Upper lobe of left lung (tissue), 6 donors: ENCODE results near the gene LCE7A. TPM values are rescaled to one million over a fixed set of nuclear protein-coding genes. Genes with fewer than 3 reads are reported as not detected.

Experiments
- ATAC-seq, 2 donors: fragments of 200-7000 bp; cut with Tn5 transposase; one replicate each; pipeline ENCODE4 v1.9.1; 2022; ENCODE audit warnings: mild to moderate bottlenecking in 2 of 2, moderate library complexity in 2 of 2; ENCODE audit not compliant: low FRiP score in 2 of 2
- DNase-seq, 2 donors: peaks; one replicate each; pipeline ENCODE4 v3.0.0-alpha.2; 2019 to 2020
- H3K27ac ChIP-seq, 4 donors: fragments of 200-600 bp; sonication (generic); one replicate each; pipeline ENCODE4 v1.5.1; 2016 to 2019
- H3K27me3 ChIP-seq, 4 donors: fragments of 200-600 bp; sonication (generic); one replicate each; pipeline ENCODE4 v1.5.1; 2017 to 2019
- H3K36me3 ChIP-seq, 4 donors: fragments of 200-600 bp; sonication (generic); one replicate each; pipeline ENCODE4 v1.5.1; 2016 to 2019
- H3K4me1 ChIP-seq, 4 donors: fragments of 200-600 bp; sonication (generic); one replicate each; pipeline ENCODE4 v1.5.1; 2018 to 2019
- H3K4me3 ChIP-seq, 4 donors: fragments of 200-600 bp; sonication (generic); one replicate each; pipeline ENCODE4 v1.5.1; 2017 to 2019; ENCODE audit warnings: mild to moderate bottlenecking in 2 of 4, moderate library complexity in 1 of 4
- H3K9me3 ChIP-seq, 4 donors: fragments of 200-600 bp; sonication (generic); one replicate each; pipeline ENCODE4 v1.5.1; 2018 to 2019
- EP300 ChIP-seq, 4 donors: sonication (generic); formaldehyde crosslinking; IDR thresholded peaks; one replicate each; pipeline ENCODE4 v1.5.1; 2017; ENCODE audit warnings: antibody characterized with exemption in 4 of 4, control low read depth in 2 of 4
- POLR2A ChIP-seq, 4 donors: fragments of 450-650 bp; IDR thresholded peaks; one replicate each; pipeline ENCODE4 v1.5.1; 2016 to 2017; ENCODE audit warnings: antibody characterized with exemption in 4 of 4, mild to moderate bottlenecking in 2 of 4
- POLR2AphosphoS5 ChIP-seq, 2 donors: sonication (generic); formaldehyde crosslinking; IDR thresholded peaks; one replicate each; pipeline ENCODE4 v1.5.1; 2017; ENCODE audit warnings: antibody characterized with exemption in 2 of 2
- WGBS, 2 donors: methylation state at CpG; one replicate each; pipeline ENCODE4 v1.1.5; 2017 to 2018; 5-methylcytosine and 5-hydroxymethylcytosine counted together
- total RNA-seq, 6 donors: library from RNA; depleted of rRNA in 4 of 6; stranded (reverse); fragments of >200 nt in 4 of 6; gene quantifications; one replicate each; pipeline versions ENCODE4 v1.1.0 to v1.2.1, GENCODE V29; 2016 to 2021
- TF ChIP-seq, protein P1 (sequence below), 6 experiments: fragments of 450-650 bp in 4 of 6; fragments of 200-600 bp in 2 of 6; sonication (generic) in 2 of 6; IDR thresholded peaks; one replicate each; pipeline ENCODE4 v1.5.1; 2016 to 2019; ENCODE audit warnings: antibody characterized with exemption in 6 of 6
- donor health status: DM: no; HTN: no; CAD: no; lungs with moderate emphysema.
- donor health status: DM: no; HTN: yes; CAD: no; lungs with severe emphysema.

LCE7A gene
- total RNA-seq, 6 donors from 2014 or later = not detected

GRCh38 chr1:152858062-152858461, 1.7 kb upstream of the LCE7A start:
- Histone ChIP-seq H3K27ac (no peak overlapping the region), H3K4me1 (no peaks in the 10 kb centered on the region), H3K9me3 (no peaks in the 10 kb centered on the region), H3K27me3 (no peaks in the 10 kb centered on the region), H3K36me3 (no peaks in the 10 kb centered on the region), H3K4me3 (no peak overlapping the region)
- no peak for ATAC-seq
- TF ChIP-seq POLR2A (IDR thresholded peaks at IDR 0.05) (no peak), EP300 (IDR thresholded peaks at IDR 0.05) (no peak), POLR2AphosphoS5 (IDR thresholded peaks at IDR 0.05) (no peak)
- TF ChIP-seq, protein P1, sequence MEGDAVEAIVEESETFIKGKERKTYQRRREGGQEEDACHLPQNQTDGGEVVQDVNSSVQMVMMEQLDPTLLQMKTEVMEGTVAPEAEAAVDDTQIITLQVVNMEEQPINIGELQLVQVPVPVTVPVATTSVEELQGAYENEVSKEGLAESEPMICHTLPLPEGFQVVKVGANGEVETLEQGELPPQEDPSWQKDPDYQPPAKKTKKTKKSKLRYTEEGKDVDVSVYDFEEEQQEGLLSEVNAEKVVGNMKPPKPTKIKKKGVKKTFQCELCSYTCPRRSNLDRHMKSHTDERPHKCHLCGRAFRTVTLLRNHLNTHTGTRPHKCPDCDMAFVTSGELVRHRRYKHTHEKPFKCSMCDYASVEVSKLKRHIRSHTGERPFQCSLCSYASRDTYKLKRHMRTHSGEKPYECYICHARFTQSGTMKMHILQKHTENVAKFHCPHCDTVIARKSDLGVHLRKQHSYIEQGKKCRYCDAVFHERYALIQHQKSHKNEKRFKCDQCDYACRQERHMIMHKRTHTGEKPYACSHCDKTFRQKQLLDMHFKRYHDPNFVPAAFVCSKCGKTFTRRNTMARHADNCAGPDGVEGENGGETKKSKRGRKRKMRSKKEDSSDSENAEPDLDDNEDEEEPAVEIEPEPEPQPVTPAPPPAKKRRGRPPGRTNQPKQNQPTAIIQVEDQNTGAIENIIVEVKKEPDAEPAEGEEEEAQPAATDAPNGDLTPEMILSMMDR (IDR thresholded peaks at IDR 0.05) = no peak
- WGBS, 2 donors = 75 to 77% methylated on average over 1 of the region's 1 CpG
- DNase-seq = no peak

DNA sequence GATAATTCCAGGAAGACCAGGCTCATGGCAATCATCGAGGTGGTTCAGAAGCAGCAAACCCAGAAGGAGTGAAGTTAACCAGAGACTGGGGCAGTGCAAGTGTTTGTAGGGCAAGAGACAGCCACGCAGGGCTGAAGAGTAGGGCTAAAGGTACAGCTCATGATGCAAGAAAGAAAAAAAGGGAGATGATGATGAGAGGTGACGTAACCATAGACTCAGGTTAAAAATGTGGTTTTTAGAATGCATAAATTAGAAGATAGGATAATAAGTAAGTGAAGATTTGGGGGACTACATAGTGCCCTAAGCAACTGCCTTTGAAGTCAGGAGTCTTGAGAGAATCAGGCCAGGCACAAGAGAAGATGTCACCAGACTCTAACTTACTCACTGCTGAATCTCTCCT, 333 bp downstream of the LCE7A start:
- WGBS, 2 donors = 77 to 80% methylated on average over 3 of the region's 3 CpGs

GRCh38 chr1:152861374-152861773, 1.6 kb downstream of the LCE7A start:
- TF ChIP-seq POLR2A (IDR thresholded peaks at IDR 0.05) = no peak
- TF ChIP-seq EP300 (IDR thresholded peaks at IDR 0.05) = no peak
- TF ChIP-seq POLR2AphosphoS5 (IDR thresholded peaks at IDR 0.05) = no peak
- TF ChIP-seq, protein P1 (IDR thresholded peaks at IDR 0.05) = no peak
- Histone ChIP-seq H3K9me3 (no peaks in the 10 kb centered on the region), H3K4me1 (no peaks in the 10 kb centered on the region), H3K27me3 (no peaks in the 10 kb centered on the region), H3K36me3 (no peaks in the 10 kb centered on the region), H3K4me3 (no peak overlapping the region), H3K27ac (no peak overlapping the region)
- ATAC-seq (no peak), DNase-seq (no peak)
- WGBS, 2 donors = 75 to 76% methylated on average over 4 of the region's 4 CpGs

More for the DNA sequence above, 333 bp downstream of the LCE7A start:
- Histone ChIP-seq H3K4me1 (no peaks in the 10 kb centered on the region), H3K27me3 (no peaks in the 10 kb centered on the region), H3K27ac (no peak overlapping the region), H3K4me3 (no peak overlapping the region), H3K9me3 (no peaks in the 10 kb centered on the region), H3K36me3 (no peaks in the 10 kb centered on the region)
- TF ChIP-seq POLR2AphosphoS5 (IDR thresholded peaks at IDR 0.05) (no peak), EP300 (IDR thresholded peaks at IDR 0.05) (no peak), POLR2A (IDR thresholded peaks at IDR 0.05) (no peak)
- TF ChIP-seq, protein P1 (IDR thresholded peaks at IDR 0.05) = no peak
- ATAC-seq = no peak
- no peak for DNase-seq

- ATAC-seq (no peak), DNase-seq (no peak)
- no peak overlapping the region for H3K4me3 ChIP-seq
- H3K36me3 ChIP-seq = no peaks in the 10 kb centered on the region
- H3K27me3 ChIP-seq = no peaks in the 10 kb centered on the region
- H3K9me3 ChIP-seq = no peaks in the 10 kb centered on the region
- no peak for TF ChIP-seq POLR2AphosphoS5 (IDR thresholded peaks at IDR 0.05)
- TF ChIP-seq EP300 (IDR thresholded peaks at IDR 0.05) = no peak
- TF ChIP-seq, protein P1 (IDR thresholded peaks at IDR 0.05) = no peak
- TF ChIP-seq POLR2A (IDR thresholded peaks at IDR 0.05) = no peak
- H3K27ac ChIP-seq = no peak overlapping the region
- H3K4me1 ChIP-seq = no peaks in the 10 kb centered on the region
These were observed 4.6 kb downstream of the LCE7A start for GRCh38 chr1:152864443-152864842.

DNA sequence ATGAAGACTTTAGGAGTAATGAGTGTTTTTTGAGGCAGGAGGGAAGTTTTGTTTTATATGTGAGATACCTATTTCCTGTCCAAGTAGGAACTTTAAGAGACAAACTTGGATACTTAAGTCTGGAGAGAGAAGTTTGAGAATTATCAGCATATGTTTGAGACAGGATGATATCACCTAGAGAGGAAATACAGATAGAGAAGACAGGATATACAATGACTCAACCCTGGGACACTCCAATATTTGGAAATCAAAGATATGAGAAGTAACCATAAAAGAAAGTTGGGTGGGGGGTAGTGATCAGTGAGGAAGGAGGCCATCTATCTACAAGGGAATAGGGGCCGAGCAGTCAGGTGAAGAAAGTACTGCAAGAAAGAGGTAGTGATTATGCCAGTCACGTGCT, 6.5 kb downstream of the LCE7A start:
- TF ChIP-seq, protein P1 (IDR thresholded peaks at IDR 0.05) = no peak
- TF ChIP-seq POLR2A (IDR thresholded peaks at IDR 0.05) = no peak
- TF ChIP-seq EP300 (IDR thresholded peaks at IDR 0.05) = no peak
- TF ChIP-seq POLR2AphosphoS5 (IDR thresholded peaks at IDR 0.05) = no peak
- ATAC-seq = no peak
- H3K4me3 ChIP-seq = no peak overlapping the region
- WGBS, 2 donors = 72 to 87% methylated on average over 2 of the region's 2 CpGs
- no peak for DNase-seq
- H3K36me3 ChIP-seq = no peaks in the 10 kb centered on the region
- no peaks in the 10 kb centered on the region for H3K9me3 ChIP-seq
- no peaks in the 10 kb centered on the region for H3K27me3 ChIP-seq
- H3K4me1 ChIP-seq = no peaks in the 10 kb centered on the region
- H3K27ac ChIP-seq = no peak overlapping the region
